Astrocyte of the cerebellum (primary cell): Measurements from ENCODE around the gene AFAP1.

Experiments
- DNase-seq: peaks from one replicate; pipeline ENCODE4 v3.0.0-alpha.2; 2011; ENCODE audit warnings: low read depth
- H3K4me3 ChIP-seq: 2 replicates; pipeline ENCODE4 v1.5.1; 2011; ENCODE audit warnings: mild to moderate bottlenecking, low read depth, low read length, moderate library complexity
- CTCF ChIP-seq: IDR thresholded peaks from 2 replicates; pipeline ENCODE4 v1.5.1; 2012; ENCODE audit warnings: low read length, low read depth, moderate library complexity, mild to moderate bottlenecking; ENCODE audit errors: missing control alignments
- in situ Hi-C: cut with HindIII; loops from 2 replicates; pipeline ENCODE4 v1.10.0; 2017; ENCODE audit warnings: low sequenced_read_pairs

AFAP1 gene

DNA sequence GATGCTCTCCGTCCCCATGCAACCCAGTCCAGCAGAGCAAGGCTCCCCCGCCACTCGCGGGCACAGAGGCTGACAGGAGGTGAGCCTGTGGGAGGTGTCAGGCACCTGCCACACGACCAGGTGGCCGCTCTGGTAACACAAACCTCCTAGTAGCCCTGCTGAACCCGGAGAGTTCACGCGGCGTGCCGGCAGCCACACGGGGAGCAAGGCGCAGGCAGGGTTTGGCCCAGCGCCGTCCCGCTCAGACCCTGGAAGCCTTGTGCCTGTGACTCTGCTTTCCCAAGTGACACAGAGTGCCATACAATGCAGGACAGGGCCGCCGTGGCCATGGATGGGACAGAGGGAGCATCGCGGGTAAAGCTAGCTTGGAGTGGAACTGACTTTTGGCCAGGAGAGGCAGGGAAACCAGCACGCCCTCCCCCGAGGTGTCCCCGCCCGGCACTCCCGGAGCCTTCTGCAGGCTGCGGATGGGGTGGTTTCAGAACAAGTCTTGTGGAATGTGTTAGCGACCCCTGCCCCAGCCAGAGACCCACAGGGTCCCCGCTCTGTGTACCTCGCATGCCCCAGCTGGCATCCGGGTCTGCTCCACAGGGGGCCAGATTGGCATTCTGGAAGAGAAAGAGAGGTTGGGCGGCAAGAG is 44.7 kb upstream of the AFAP1 start:
- no peak for TF ChIP-seq CTCF
- no peak for DNase-seq
- H3K4me3 ChIP-seq: no peak overlapping the region
- in situ Hi-C loops: no loop called here

GRCh38 chr4:7983296-7983695 is 43.6 kb upstream of the AFAP1 start:
- no peak for DNase-seq
- no peak overlapping the region for H3K4me3 ChIP-seq
- in situ Hi-C loops: no loop called here
- TF ChIP-seq CTCF: no peak

DNA sequence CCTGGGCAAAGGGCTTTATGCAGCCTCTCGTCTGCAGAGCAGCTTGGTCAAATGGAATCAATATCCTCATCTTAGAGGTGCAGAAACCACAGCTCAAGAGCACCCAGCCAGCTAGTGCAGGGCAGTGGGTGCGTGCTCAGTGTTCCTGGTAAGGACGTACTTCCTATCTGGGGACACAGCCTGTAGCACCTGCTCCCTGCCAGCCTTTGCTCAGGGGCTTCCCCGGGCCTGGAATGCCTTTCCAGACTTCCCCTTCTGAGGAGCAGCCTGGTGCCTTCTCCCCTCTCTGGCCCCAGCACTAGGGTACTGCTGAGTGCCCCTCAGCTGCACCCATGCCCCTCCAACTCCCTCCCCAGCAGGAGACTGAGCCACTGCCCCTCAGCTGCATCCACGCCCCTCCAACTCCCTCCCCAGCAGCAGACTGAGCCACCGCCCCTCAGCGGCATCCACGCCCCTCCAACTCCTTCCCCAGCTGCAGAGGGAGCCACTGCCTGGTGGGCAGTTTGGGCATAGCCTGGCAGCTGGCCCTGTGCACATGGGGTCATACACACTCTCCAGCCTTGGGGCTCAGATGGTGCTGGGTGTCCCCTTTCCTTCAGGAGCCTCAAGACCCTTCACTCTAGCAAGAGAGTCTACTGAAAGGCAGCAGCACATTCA is 42.2 kb upstream of the AFAP1 start:
- no peak overlapping the region for H3K4me3 ChIP-seq
- in situ Hi-C loops: no loop called here
- no peak for TF ChIP-seq CTCF
- no peak for DNase-seq

GRCh38 chr4:7980036-7980435 is 40.4 kb upstream of the AFAP1 start:
- no peak for DNase-seq
- no peak for TF ChIP-seq CTCF
- no peak overlapping the region for H3K4me3 ChIP-seq
- in situ Hi-C loops: no loop called here

DNA sequence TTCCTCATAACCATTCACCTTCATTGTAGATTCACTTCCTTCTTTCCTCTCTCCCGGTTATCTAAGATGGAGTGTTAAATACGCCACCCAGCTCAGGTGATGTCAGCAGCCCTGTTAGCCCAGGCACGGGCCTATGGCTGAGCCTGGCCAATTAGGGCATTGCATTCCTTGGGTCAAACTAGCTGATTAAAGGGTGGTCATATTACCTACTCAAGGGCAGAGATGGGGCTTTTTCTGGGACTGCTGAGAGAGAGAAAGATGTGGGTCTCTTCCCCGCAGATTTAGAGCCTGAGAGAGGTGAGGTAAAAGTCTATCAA is 39.9 kb upstream of the AFAP1 start:
- no peak overlapping the region for H3K4me3 ChIP-seq
- in situ Hi-C loops: no loop called here
- no peak for DNase-seq
- no peak for TF ChIP-seq CTCF

- DNase-seq: no peak
- in situ Hi-C loops: no loop called here
- H3K4me3 ChIP-seq: no peak overlapping the region
- no peak for TF ChIP-seq CTCF
Measured at GRCh38 chr4:7978907-7979651, 39.4 kb upstream of the AFAP1 start.
